Smooth muscle cell (in vitro differentiated cells): ENCODE measurements around the gene DACT2. TPM values are rescaled to one million over a fixed set of nuclear protein-coding genes. Genes with fewer than 3 reads are reported as not detected.

Experiments used
- DNase-seq: peaks from one replicate; lab custom pipeline; 2025; ENCODE audit not compliant: unreplicated experiment; lab: John Stamatoyannopoulos, UW
- H2AFZ ChIP-seq: fragments of 200-600 bp; sonication (generic); 2 replicates; pipeline ENCODE4 v1.6.0; 2016; ENCODE audit warnings: antibody characterized with exemption, low read depth, mild to moderate bottlenecking
- H3F3A ChIP-seq: fragments of 200-600 bp; sonication (generic); 2 replicates; pipeline ENCODE4 v1.6.0; 2017; ENCODE audit warnings: antibody characterized with exemption, low read depth
- H3K27ac ChIP-seq: fragments of 200-600 bp; sonication (generic); 2 replicates; pipeline ENCODE4 v1.5.1; 2016; ENCODE audit warnings: low read depth, mild to moderate bottlenecking
- H3K27me3 ChIP-seq: fragments of 200-600 bp; sonication (generic); 2 replicates; pipeline ENCODE4 v1.6.1; 2016; ENCODE audit warnings: low read depth, mild to moderate bottlenecking
- H3K36me3 ChIP-seq: fragments of 200-600 bp; sonication (generic); 2 replicates; pipeline ENCODE4 v1.5.1; 2016; ENCODE audit warnings: low read depth
- H3K4me1 ChIP-seq: fragments of 200-600 bp; sonication (generic); 2 replicates; pipeline ENCODE4 v1.5.1; 2016; ENCODE audit warnings: low read depth
- H3K4me2 ChIP-seq: fragments of 200-600 bp; sonication (generic); 2 replicates; pipeline ENCODE4 v1.6.0; 2016; ENCODE audit warnings: mild to moderate bottlenecking
- H3K4me3 ChIP-seq: fragments of 200-600 bp; sonication (generic); 2 replicates; pipeline ENCODE4 v1.5.1; 2016; ENCODE audit warnings: mild to moderate bottlenecking
- H3K79me2 ChIP-seq: fragments of 200-600 bp; sonication (generic); 2 replicates; pipeline ENCODE4 v1.6.0; 2016; ENCODE audit warnings: low read depth, mild to moderate bottlenecking
- H3K9ac ChIP-seq: fragments of 200-600 bp; sonication (generic); 2 replicates; pipeline ENCODE4 v1.6.0; 2016; ENCODE audit warnings: low read depth
- H3K9me3 ChIP-seq: fragments of 200-600 bp; sonication (generic); replicated peaks from 2 replicates; pipeline ENCODE4 v1.5.1; 2016; ENCODE audit warnings: low read depth
- H4K20me1 ChIP-seq: fragments of 200-600 bp; sonication (generic); 2 replicates; pipeline ENCODE4 v1.6.0; 2016; ENCODE audit warnings: low read depth
- CTCF ChIP-seq: fragments of 200-600 bp; sonication (generic); IDR thresholded peaks from 2 replicates; pipeline ENCODE4 v1.5.1; 2017; ENCODE audit warnings: borderline replicate concordance, mild to moderate bottlenecking, antibody characterized with exemption; ENCODE audit not compliant: insufficient read depth, poor library complexity, severe bottlenecking
- WGBS: methylation state at CpG from one replicate; pipeline ENCODE4 v1.1.7; 2016; ENCODE audit warnings: low lambda C conversion rate; 5-methylcytosine and 5-hydroxymethylcytosine counted together
- polyA plus RNA-seq: library from polyadenylated mRNA; unstranded; fragments of >200 nt; fragmentation: Nextera tagmentation; extraction: Ambion mirVana; gene quantifications from 2 replicates; pipeline ENCODE4 v1.2.1, GENCODE V29; 2016
- total RNA-seq: library from RNA; depleted of rRNA; stranded (reverse); fragments of >200 nt; gene quantifications from 2 replicates; pipeline ENCODE4 v1.2.3, GENCODE V29; 2014

DACT2 gene
- total and polyA plus RNA-seq, 2 experiments from 2014 or later: 0.06 to 0.18 TPM

DNA sequence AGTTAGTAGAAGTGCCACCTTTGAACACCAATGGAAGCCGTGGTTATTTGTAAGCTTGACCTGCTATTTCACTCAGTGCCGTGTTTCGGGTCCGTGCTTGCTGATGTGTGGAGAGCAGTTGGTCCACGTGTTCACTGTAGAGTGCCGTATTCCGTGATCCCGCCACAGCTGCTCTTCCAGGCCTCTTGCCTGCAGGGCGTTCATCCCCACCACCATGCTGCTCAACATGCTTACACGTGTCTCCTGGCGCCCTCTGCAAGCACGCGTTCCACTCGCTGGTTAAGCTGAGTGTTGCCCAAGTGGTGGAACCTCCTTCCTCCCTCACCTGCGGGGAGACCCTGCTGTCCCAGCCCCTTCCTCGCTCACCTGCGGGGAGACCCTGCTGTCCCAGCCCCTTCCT is 28.0 kb upstream of the DACT2 start:
- 91% methylated on average over 17 of the region's 17 CpGs for WGBS
- Histone ChIP-seq H3F3A (no peaks in the 10 kb centered on the region), H3K4me2 (no peak overlapping the region), H3K9ac (no peak overlapping the region), H3K4me3 (no peak overlapping the region), H3K27me3 (peaks cover 10% of the 10 kb centered on the region), H3K9me3 (no peaks in the 10 kb centered on the region), H3K79me2 (no peaks in the 10 kb centered on the region), H4K20me1 (no peaks in the 10 kb centered on the region), H3K27ac (no peak overlapping the region), H3K36me3 (no peaks in the 10 kb centered on the region), H2AFZ (no peak overlapping the region), H3K4me1 (no peaks in the 10 kb centered on the region)
- no peak for DNase-seq
- no peak for TF ChIP-seq CTCF

GRCh38 chr6:168347053-168347452 is 27.5 kb upstream of the DACT2 start:
- Histone ChIP-seq H3K4me1 (no peaks in the 10 kb centered on the region), H3K9ac (no peak overlapping the region), H3K9me3 (no peaks in the 10 kb centered on the region), H3K27me3 (peaks cover 15% of the 10 kb centered on the region), H3K79me2 (no peaks in the 10 kb centered on the region), H3K4me3 (no peak overlapping the region), H4K20me1 (no peaks in the 10 kb centered on the region), H3K36me3 (no peaks in the 10 kb centered on the region), H3K4me2 (no peak overlapping the region), H2AFZ (no peak overlapping the region), H3F3A (no peaks in the 10 kb centered on the region), H3K27ac (no peak overlapping the region)
- DNase-seq: no peak
- no peak for TF ChIP-seq CTCF
- WGBS: 92% methylated on average over 7 of the region's 7 CpGs

- no peak overlapping the region for H3K4me2 ChIP-seq
- H3K4me1 ChIP-seq: no peaks in the 10 kb centered on the region
- H3K9ac ChIP-seq: no peak overlapping the region
- WGBS: 80% methylated on average over 16 of the region's 33 CpGs
- no peak overlapping the region for H2AFZ ChIP-seq
- H4K20me1 ChIP-seq: no peaks in the 10 kb centered on the region
- H3F3A ChIP-seq: no peaks in the 10 kb centered on the region
- no peaks in the 10 kb centered on the region for H3K9me3 ChIP-seq
- H3K27ac ChIP-seq: no peak overlapping the region
- no peaks in the 10 kb centered on the region for H3K79me2 ChIP-seq
- no peaks in the 10 kb centered on the region for H3K36me3 ChIP-seq
- no peak for TF ChIP-seq CTCF
- no peak overlapping the region for H3K4me3 ChIP-seq
- H3K27me3 ChIP-seq: peaks cover 17% of the 10 kb centered on the region
- DNase-seq: no peak
Observed at GRCh38 chr6:168345896-168346754, 26.5 kb upstream of the DACT2 start.

DNA sequence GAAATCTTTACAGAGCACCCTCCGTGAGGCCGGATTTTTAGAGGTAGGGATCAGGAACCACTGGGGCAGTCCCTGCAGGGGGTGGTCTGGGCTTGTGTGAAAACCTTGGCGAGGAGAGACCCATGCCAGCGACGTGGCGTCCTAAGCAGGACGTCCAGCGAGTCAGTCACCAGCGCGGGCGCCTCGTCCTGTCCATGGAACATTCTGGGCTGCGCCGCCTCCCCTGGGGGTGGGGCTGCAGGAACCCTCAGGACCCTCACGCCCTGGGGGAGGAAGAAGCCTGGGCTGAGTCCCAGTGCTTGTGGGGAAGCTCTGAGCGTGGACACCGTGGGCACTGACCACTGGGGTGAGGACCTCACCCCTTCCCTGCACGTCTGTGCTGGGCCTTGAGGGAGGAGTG is 25.7 kb upstream of the DACT2 start:
- no peaks in the 10 kb centered on the region for H3K36me3 ChIP-seq
- H3K79me2 ChIP-seq: no peaks in the 10 kb centered on the region
- 93% methylated on average over 17 of the region's 18 CpGs for WGBS
- no peak for TF ChIP-seq CTCF
- H3K4me3 ChIP-seq: no peak overlapping the region
- no peak for DNase-seq
- H3F3A ChIP-seq: no peaks in the 10 kb centered on the region
- H4K20me1 ChIP-seq: no peaks in the 10 kb centered on the region
- no peak overlapping the region for H2AFZ ChIP-seq
- no peaks in the 10 kb centered on the region for H3K4me1 ChIP-seq
- H3K27me3 ChIP-seq: peaks cover 17% of the 10 kb centered on the region
- H3K9ac ChIP-seq: no peak overlapping the region
- no peak overlapping the region for H3K4me2 ChIP-seq
- H3K27ac ChIP-seq: no peak overlapping the region
- no peaks in the 10 kb centered on the region for H3K9me3 ChIP-seq
